ENCODE measurements around the gene TXNRD1.

TXNRD1 gene

GRCh38 chr12:104272938-104273337, 57.4 kb downstream of the TXNRD1 start:
- no peak overlapping the region for H3K18ac ChIP-seq (ENCODE audit: low read length)
- H3K79me1 ChIP-seq (ENCODE audit: low read length), result no peaks in the 10 kb centered on the region

GRCh38 chr12:104273503-104273902, 57.9 kb downstream of the TXNRD1 start:
- Histone ChIP-seq H2BK120ac (ENCODE audit: low read depth, low read length) (no peak overlapping the region), H3K27me3 (ENCODE audit: insufficient read depth, low read length, poor library complexity) (no peaks in the 10 kb centered on the region), H3K4me1 (ENCODE audit: control insufficient read depth, low read depth, low read length) (no peaks in the 10 kb centered on the region), H3K27ac (ENCODE audit: low read depth, low read length) (no peak overlapping the region), H2AK5ac (ENCODE audit: low read length) (no peak overlapping the region), H2BK15ac (replicated peaks; ENCODE audit: low read depth) (no peak overlapping the region), H2BK5ac (ENCODE audit: low read length) (no peak overlapping the region), H3K18ac (ENCODE audit: low read length) (no peak overlapping the region), H3K79me2 (ENCODE audit: control insufficient read depth, insufficient read depth, low read length) (no peaks in the 10 kb centered on the region), H3K4ac (ENCODE audit: low read depth, low read length) (no peak overlapping the region), H4K5ac (ENCODE audit: low read length) (no peak overlapping the region), H4K8ac (ENCODE audit: low read depth, low read length) (no peak overlapping the region), H3K79me1 (ENCODE audit: low read length) (no peaks in the 10 kb centered on the region), H3K23ac (ENCODE audit: low read length) (no peak overlapping the region), H3K9ac (ENCODE audit: low read length) (no peak overlapping the region), H3K4me3 (ENCODE audit: low read length) (no peak overlapping the region), H3K36me3 (ENCODE audit: control insufficient read depth, insufficient read depth, low read length) (no peaks in the 10 kb centered on the region), H3K4me2 (ENCODE audit: low read length) (no peak overlapping the region), H3K56ac (ENCODE audit: low read length) (no peak overlapping the region)
- DNase-seq, result no peak
- no CpG with 5 or more reads among the region's 11 CpGs for WGBS (ENCODE audit: extremely low coverage, insufficient coverage, low lambda C conversion rate)

More at GRCh38 chr12:104272938-104273337, 57.4 kb downstream of the TXNRD1 start:
- Histone ChIP-seq H3K79me2 (ENCODE audit: control insufficient read depth, insufficient read depth, low read length) (no peaks in the 10 kb centered on the region), H2BK120ac (ENCODE audit: low read depth, low read length) (no peak overlapping the region), H3K4me3 (ENCODE audit: low read length) (no peak overlapping the region), H3K23ac (ENCODE audit: low read length) (no peak overlapping the region), H3K27me3 (ENCODE audit: insufficient read depth, low read length, poor library complexity) (no peaks in the 10 kb centered on the region), H3K56ac (ENCODE audit: low read length) (no peak overlapping the region), H3K36me3 (ENCODE audit: control insufficient read depth, insufficient read depth, low read length) (no peaks in the 10 kb centered on the region), H4K5ac (ENCODE audit: low read length) (no peak overlapping the region), H2BK15ac (replicated peaks; ENCODE audit: low read depth) (no peak overlapping the region), H3K4me1 (ENCODE audit: control insufficient read depth, low read depth, low read length) (no peaks in the 10 kb centered on the region), H2BK5ac (ENCODE audit: low read length) (no peak overlapping the region), H4K8ac (ENCODE audit: low read depth, low read length) (no peak overlapping the region), H3K4me2 (ENCODE audit: low read length) (no peak overlapping the region), H3K9ac (ENCODE audit: low read length) (no peak overlapping the region), H3K4ac (ENCODE audit: low read depth, low read length) (no peak overlapping the region), H3K27ac (ENCODE audit: low read depth, low read length) (no peak overlapping the region), H2AK5ac (ENCODE audit: low read length) (no peak overlapping the region)
- DNase-seq, result no peak
- no CpG with 5 or more reads among the region's 11 CpGs for WGBS (ENCODE audit: extremely low coverage, insufficient coverage, low lambda C conversion rate)

DNA sequence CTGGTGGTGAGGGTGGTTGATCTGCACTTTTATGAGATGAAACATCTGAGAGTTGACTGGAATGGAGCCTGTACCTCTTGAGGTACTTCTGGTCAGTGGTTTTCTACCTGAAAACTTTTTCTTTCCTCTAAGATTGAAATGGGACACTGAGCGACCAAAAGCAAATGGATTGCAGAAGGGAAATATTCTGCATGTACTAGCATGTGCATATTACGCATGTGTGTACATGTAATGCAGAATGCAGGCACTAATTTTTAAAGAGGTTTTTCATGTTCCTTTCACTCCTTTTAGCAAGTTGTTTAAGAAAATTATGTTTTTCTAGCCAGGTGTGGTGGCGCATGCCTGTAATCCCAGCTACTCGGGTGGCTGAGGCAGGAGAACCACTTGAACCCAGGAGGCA, 59.2 kb downstream of the TXNRD1 start:
- no peak overlapping the region for H3K4me3 ChIP-seq (ENCODE audit: low read length)
- H3K56ac ChIP-seq (ENCODE audit: low read length), result no peak overlapping the region
- no CpG with 5 or more reads among the region's 4 CpGs for whole genome bisulfite sequencing (ENCODE audit: extremely low coverage, insufficient coverage, low lambda C conversion rate)
- H2BK120ac ChIP-seq (ENCODE audit: low read depth, low read length), result no peak overlapping the region
- H3K4ac ChIP-seq (ENCODE audit: low read depth, low read length), result no peak overlapping the region
- H3K9ac ChIP-seq (ENCODE audit: low read length), result no peak overlapping the region
- no peak overlapping the region for H3K23ac ChIP-seq (ENCODE audit: low read length)
- H3K79me1 ChIP-seq (ENCODE audit: low read length), result no peaks in the 10 kb centered on the region
- DNase-seq, result no peak
- no peak overlapping the region for H3K4me2 ChIP-seq (ENCODE audit: low read length)
- H3K27me3 ChIP-seq (ENCODE audit: insufficient read depth, low read length, poor library complexity), result no peaks in the 10 kb centered on the region
- no peak overlapping the region for H2BK5ac ChIP-seq (ENCODE audit: low read length)
- H3K27ac ChIP-seq (ENCODE audit: low read depth, low read length), result no peak overlapping the region
- H2AK5ac ChIP-seq (ENCODE audit: low read length), result no peak overlapping the region
- no peak overlapping the region for H4K8ac ChIP-seq (ENCODE audit: low read depth, low read length)
- H4K5ac ChIP-seq (ENCODE audit: low read length), result no peak overlapping the region
- no peaks in the 10 kb centered on the region for H3K79me2 ChIP-seq (ENCODE audit: control insufficient read depth, insufficient read depth, low read length)
- H3K36me3 ChIP-seq (ENCODE audit: control insufficient read depth, insufficient read depth, low read length), result no peaks in the 10 kb centered on the region
- no peak overlapping the region for H2BK15ac ChIP-seq (replicated peaks; ENCODE audit: low read depth)
- no peaks in the 10 kb centered on the region for H3K4me1 ChIP-seq (ENCODE audit: control insufficient read depth, low read depth, low read length)
- H3K18ac ChIP-seq (ENCODE audit: low read length), result no peak overlapping the region

DNA sequence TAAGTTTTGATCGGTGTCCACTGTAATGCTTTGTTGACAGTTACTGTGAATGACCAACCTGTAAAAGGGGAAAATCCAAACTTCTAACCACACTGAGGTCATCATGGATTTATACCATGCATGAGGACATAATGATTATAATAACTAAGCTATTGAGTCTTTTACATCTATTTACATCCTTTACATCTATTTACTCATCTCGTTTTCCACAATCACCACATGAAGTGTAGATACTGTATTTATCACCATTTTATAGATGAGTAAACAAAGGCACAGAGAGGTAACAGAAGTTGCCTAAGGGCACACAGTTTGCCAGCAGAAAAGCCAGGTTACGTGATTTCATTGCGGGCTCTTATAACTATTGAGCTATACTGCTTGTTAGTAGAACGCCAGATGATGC, 60.1 kb downstream of the TXNRD1 start:
- Histone ChIP-seq H3K4me3 (ENCODE audit: low read length) (no peak overlapping the region), H3K23ac (ENCODE audit: low read length) (no peak overlapping the region), H3K27me3 (ENCODE audit: insufficient read depth, low read length, poor library complexity) (no peaks in the 10 kb centered on the region), H3K4ac (ENCODE audit: low read depth, low read length) (no peak overlapping the region), H2BK5ac (ENCODE audit: low read length) (no peak overlapping the region), H3K4me1 (ENCODE audit: control insufficient read depth, low read depth, low read length) (no peaks in the 10 kb centered on the region), H4K5ac (ENCODE audit: low read length) (no peak overlapping the region), H4K8ac (ENCODE audit: low read depth, low read length) (no peak overlapping the region), H2BK120ac (ENCODE audit: low read depth, low read length) (no peak overlapping the region), H3K4me2 (ENCODE audit: low read length) (no peak overlapping the region), H3K9ac (ENCODE audit: low read length) (no peak overlapping the region), H3K36me3 (ENCODE audit: control insufficient read depth, insufficient read depth, low read length) (no peaks in the 10 kb centered on the region), H2AK5ac (ENCODE audit: low read length) (no peak overlapping the region), H3K56ac (ENCODE audit: low read length) (no peak overlapping the region), H3K79me2 (ENCODE audit: control insufficient read depth, insufficient read depth, low read length) (no peaks in the 10 kb centered on the region), H3K18ac (ENCODE audit: low read length) (no peak overlapping the region), H3K27ac (ENCODE audit: low read depth, low read length) (no peak overlapping the region), H3K79me1 (ENCODE audit: low read length) (no peaks in the 10 kb centered on the region), H2BK15ac (replicated peaks; ENCODE audit: low read depth) (no peak overlapping the region)
- WGBS (ENCODE audit: extremely low coverage, insufficient coverage, low lambda C conversion rate), result no CpG with 5 or more reads among the region's 5 CpGs
- DNase-seq, result no peak

DNA sequence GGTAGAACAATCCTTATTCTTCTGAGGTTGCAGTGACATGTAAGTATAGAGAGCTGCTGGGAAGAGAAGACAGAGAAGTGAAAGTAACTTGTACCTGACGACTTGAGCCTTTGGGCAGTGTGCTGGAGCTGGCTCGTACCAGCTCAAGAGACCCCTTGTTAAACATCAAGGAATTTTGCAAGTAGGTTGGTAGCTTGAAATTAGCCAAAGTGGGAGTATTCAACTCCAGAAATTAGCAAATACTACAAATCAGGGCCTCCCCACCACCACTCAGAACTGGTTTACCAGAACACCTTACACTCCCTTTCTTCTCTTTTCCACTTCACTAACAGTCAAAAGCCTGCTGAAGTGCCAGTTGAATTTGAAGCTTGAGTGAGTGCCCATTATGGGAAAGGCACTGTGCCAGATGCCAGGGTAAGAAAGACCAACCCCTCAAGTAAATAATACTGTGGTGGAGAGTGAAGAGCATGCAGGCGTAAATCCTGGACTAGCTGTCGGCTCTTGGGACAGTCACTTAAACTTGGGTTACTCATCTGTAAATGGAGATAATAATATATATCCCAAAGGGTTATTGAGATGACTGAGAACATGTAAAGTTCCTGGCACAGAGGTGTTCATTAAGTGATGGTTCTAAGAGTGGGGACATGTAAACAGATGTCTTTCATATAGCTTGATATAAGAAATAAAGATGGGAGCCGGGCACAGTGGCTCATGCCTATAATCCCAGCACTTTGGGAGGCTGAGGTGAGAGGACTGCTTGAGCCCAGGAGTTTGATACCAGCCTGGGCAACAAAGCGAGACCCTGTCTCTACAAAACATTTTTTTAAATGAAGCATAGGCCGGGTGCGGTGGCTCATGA, 60.9 kb downstream of the TXNRD1 start:
- DNase-seq, result no peak

GRCh38 chr12:104279164-104279563, 63.6 kb downstream of the TXNRD1 start:
- Histone ChIP-seq H3K56ac (ENCODE audit: low read length) (no peak overlapping the region), H3K36me3 (ENCODE audit: control insufficient read depth, insufficient read depth, low read length) (no peaks in the 10 kb centered on the region), H2AK5ac (ENCODE audit: low read length) (no peak overlapping the region), H3K18ac (ENCODE audit: low read length) (no peak overlapping the region), H4K8ac (ENCODE audit: low read depth, low read length) (no peak overlapping the region), H2BK15ac (replicated peaks; ENCODE audit: low read depth) (no peak overlapping the region), H3K4ac (ENCODE audit: low read depth, low read length) (no peak overlapping the region), H3K23ac (ENCODE audit: low read length) (no peak overlapping the region), H2BK5ac (ENCODE audit: low read length) (no peak overlapping the region), H3K4me3 (ENCODE audit: low read length) (no peak overlapping the region), H3K27me3 (ENCODE audit: insufficient read depth, low read length, poor library complexity) (no peaks in the 10 kb centered on the region), H3K9ac (ENCODE audit: low read length) (no peak overlapping the region), H3K79me1 (ENCODE audit: low read length) (no peaks in the 10 kb centered on the region), H4K5ac (ENCODE audit: low read length) (no peak overlapping the region), H3K27ac (ENCODE audit: low read depth, low read length) (no peak overlapping the region), H3K4me2 (ENCODE audit: low read length) (no peak overlapping the region), H2BK120ac (ENCODE audit: low read depth, low read length) (no peak overlapping the region), H3K4me1 (ENCODE audit: control insufficient read depth, low read depth, low read length) (no peaks in the 10 kb centered on the region), H3K79me2 (ENCODE audit: control insufficient read depth, insufficient read depth, low read length) (no peaks in the 10 kb centered on the region)
- no peak for DNase-seq

More for the DNA sequence above, 60.9 kb downstream of the TXNRD1 start:
- no peak overlapping the region for H2AK5ac ChIP-seq (ENCODE audit: low read length)
- H3K36me3 ChIP-seq (ENCODE audit: control insufficient read depth, insufficient read depth, low read length), result no peaks in the 10 kb centered on the region
- H3K56ac ChIP-seq (ENCODE audit: low read length), result no peak overlapping the region
- no peak overlapping the region for H3K4me2 ChIP-seq (ENCODE audit: low read length)
- H3K18ac ChIP-seq (ENCODE audit: low read length), result no peak overlapping the region
- no peaks in the 10 kb centered on the region for H3K4me1 ChIP-seq (ENCODE audit: control insufficient read depth, low read depth, low read length)
- H4K5ac ChIP-seq (ENCODE audit: low read length), result no peak overlapping the region
- no peak overlapping the region for H4K8ac ChIP-seq (ENCODE audit: low read depth, low read length)
- no peak overlapping the region for H3K23ac ChIP-seq (ENCODE audit: low read length)
- no peak overlapping the region for H2BK15ac ChIP-seq (replicated peaks; ENCODE audit: low read depth)
- no peaks in the 10 kb centered on the region for H3K79me1 ChIP-seq (ENCODE audit: low read length)
- no CpG with 5 or more reads among the region's 8 CpGs for WGBS (ENCODE audit: extremely low coverage, insufficient coverage, low lambda C conversion rate)
- H2BK120ac ChIP-seq (ENCODE audit: low read depth, low read length), result no peak overlapping the region
- H3K9ac ChIP-seq (ENCODE audit: low read length), result no peak overlapping the region
- H3K27ac ChIP-seq (ENCODE audit: low read depth, low read length), result no peak overlapping the region
- no peak overlapping the region for H3K4me3 ChIP-seq (ENCODE audit: low read length)
- no peak overlapping the region for H3K4ac ChIP-seq (ENCODE audit: low read depth, low read length)
- H3K79me2 ChIP-seq (ENCODE audit: control insufficient read depth, insufficient read depth, low read length), result no peaks in the 10 kb centered on the region
- H3K27me3 ChIP-seq (ENCODE audit: insufficient read depth, low read length, poor library complexity), result no peaks in the 10 kb centered on the region
- H2BK5ac ChIP-seq (ENCODE audit: low read length), result no peak overlapping the region
